ENCODE data around the gene NDUFAF3.

NDUFAF3 gene, protein sequence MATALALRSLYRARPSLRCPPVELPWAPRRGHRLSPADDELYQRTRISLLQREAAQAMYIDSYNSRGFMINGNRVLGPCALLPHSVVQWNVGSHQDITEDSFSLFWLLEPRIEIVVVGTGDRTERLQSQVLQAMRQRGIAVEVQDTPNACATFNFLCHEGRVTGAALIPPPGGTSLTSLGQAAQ

GRCh38 chr3:49021813-49022687 is at the start of gene NDUFAF3:
NDUFAF3 (plus strand) TSS chr3:49022121; CDS start chr3:49022145, 24 bp downstream.
- peak; percentile 94 for DNase-seq

GRCh38 chr3:48974076-48974864 is 47.7 kb upstream of the NDUFAF3 start:
- no peak for DNase-seq

GRCh38 chr3:48979451-48979850 is 42.5 kb upstream of the NDUFAF3 start:
- no peak for DNase-seq

GRCh38 chr3:48980295-48980694 is 41.6 kb upstream of the NDUFAF3 start:
- no peak for DNase-seq

GRCh38 chr3:48982016-48982415 is 39.9 kb upstream of the NDUFAF3 start:
- DNase-seq, result no peak

GRCh38 chr3:48982686-48983085 is 39.2 kb upstream of the NDUFAF3 start:
- no peak for DNase-seq

- no peak for DNase-seq
Observed at GRCh38 chr3:48983096-48983495, 38.8 kb upstream of the NDUFAF3 start.

- DNase-seq, result no peak
Observed at GRCh38 chr3:48984663-48985062, 37.3 kb upstream of the NDUFAF3 start.

- DNase-seq, result no peak
Observed at GRCh38 chr3:48985831-48986376, 36.0 kb upstream of the NDUFAF3 start.

GRCh38 chr3:48989126-48989795 is 32.7 kb upstream of the NDUFAF3 start:
- no peak for DNase-seq

- peak; percentile 83 for DNase-seq
Observed at GRCh38 chr3:48989796-48990635, 31.9 kb upstream of the NDUFAF3 start, which contains the start of gene P4HTM. P4HTM (plus strand) TSS chr3:48990241; CDS start chr3:48990257, 16 bp downstream.

- no peak for DNase-seq
Observed at GRCh38 chr3:48990636-48991469, 31.1 kb upstream of the NDUFAF3 start.

DNA sequence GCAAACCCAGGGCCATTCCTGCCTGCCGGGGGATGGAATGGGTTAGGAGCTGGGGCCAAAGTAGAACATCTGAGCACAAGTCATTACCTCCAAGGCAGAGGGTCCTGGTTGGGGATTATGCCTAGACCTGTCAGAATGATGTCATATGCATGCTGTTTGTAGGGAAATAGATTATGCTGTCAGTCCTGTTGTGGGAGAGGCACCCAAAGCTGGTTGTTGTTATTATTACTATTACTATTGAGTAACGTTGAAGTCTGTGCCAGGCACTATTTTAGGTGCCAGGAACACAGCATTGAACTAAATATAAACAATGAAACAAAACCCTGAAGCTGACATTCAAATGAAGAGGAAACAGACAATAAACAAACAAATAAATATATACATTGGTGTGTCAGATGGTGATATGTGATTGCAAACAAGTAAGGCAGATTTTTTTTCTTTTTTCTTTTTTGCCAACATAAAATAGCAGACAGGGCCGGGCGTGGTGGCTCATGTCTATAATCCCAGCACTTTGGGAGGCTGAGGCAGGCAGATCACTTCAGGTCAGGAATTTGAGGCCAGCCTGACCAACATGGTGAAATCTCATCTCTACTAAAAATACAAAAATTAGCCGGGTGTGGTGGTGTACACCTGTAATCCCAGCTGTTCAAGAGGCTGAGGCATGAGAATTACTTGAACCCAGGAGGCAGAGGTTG is 29.9 kb upstream of the NDUFAF3 start:
- no peak for DNase-seq

DNA sequence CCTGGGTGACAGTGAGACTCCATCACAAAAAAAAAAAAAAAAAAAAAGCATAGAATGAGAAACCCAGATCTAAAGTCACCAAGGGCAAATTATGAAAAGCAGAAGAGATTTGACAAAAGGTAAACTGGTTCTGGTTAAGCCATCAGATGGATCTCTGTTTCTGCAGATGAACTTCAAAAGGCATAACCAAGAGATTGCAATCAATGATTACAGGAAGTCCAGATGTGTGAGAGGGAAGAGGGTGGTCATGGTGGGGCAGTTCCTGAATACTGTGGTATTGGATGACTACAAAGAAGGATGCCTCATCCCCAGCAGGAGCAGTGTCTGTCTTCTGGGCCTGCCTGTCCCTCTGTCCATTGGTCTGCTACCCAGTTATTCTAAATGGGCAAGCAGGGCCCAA is 28.1 kb upstream of the NDUFAF3 start:
- DNase-seq, result no peak

GRCh38 chr3:48996640-48997039 is 25.3 kb upstream of the NDUFAF3 start:
- DNase-seq, result no peak

- DNase-seq, result no peak
Observed at GRCh38 chr3:48997102-48997635, 24.8 kb upstream of the NDUFAF3 start.

DNA sequence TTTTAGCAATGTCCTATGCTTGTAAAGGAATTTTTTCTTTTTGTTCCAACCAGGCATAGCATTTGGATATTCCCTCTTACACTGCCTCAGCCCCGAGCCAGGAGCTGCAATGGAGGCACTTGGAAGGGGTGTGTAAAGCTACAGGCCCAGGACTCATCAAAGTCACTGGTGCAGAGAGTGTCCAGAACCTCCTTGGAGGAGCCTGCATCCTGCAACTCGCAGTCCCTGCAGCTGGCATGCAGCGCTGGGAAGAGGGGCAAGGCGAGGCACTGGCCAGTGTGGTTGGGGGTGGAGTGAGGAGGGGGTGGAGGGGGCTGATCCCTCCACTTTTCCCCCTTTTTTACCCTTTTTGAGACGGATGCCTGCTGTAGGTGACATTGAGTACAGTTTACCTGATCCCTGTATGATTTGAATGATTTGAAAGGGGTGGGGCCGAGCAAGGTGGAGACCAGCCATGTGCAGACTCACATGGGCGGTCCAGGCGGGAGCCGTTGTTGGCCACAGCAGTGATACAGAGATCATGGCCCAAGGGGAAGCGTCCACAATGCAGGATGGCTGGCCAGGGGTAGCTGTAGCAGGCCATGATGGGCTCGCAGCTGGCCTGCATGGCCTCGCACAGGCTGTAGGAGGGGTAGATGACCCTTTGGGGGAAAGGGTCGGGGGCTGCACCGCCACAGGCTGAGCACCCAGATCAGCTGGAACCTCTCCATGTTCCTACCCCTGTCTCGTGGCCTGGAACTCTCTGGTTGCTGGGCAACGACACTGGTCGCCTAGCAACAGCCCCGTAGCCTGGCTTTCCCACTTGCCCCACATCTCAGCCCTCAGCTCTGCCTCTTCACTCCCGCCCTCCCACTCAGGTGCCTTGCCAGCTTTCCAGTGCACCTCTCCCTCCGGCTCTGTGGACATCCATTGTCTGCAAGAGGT is 23.9 kb upstream of the NDUFAF3 start:
- DNase-seq, result no peak

DNA sequence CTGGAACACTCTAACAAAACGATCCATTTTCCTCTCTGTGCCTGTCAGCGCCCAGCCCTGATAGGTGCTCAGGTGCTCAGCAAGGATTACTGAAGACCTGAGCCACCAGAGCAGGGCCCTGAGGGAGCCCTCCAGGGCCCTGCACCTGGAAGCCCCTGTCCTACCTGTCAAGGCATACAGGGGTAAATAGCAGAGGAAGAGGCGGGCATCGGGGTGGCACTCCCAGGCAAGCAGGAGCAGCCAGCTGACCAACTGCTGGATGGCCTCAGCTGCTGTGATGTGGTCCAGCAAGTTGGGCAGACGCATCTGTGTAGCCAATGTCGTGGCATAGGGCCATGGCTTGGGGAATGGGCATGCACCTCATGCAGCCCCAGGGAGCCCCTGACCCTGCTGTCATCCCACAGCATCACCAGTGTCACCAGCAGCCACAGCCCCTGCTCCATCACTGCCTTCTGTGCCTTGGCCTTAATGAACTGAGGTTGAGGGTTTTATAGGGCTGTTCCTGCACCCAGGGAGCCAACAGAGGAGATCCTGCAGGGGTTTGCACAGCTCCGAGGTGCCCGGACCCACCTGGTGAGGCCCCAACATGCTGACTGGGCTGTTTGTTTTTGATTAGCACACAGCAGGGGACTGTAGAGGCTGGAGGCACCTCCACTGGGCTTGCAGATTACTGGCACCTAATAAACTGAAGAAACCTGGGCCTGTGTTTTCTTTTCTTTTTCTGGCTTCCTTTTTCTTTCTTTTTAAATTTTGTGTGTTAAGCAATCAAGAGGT is 22.6 kb upstream of the NDUFAF3 start:
- DNase-seq, result no peak
